Fibroblast of upper back skin (primary cell): ENCODE measurements around the gene PMAIP1.
"Not testable (repeated sequence)": the region's sequence is repeated elsewhere in the genome, so short reads cannot be mapped to it uniquely, and the experiment has no call there.

Source experiments
- DNase-seq: peaks from one replicate; pipeline ENCODE4 v3.0.0-alpha.2; 2013

The PMAIP1 gene

GRCh38 chr18:59899298-59900221 lies at the start of gene PMAIP1:
PMAIP1 (plus strand) TSS chr18:59899996; CDS start chr18:59900178, 182 bp downstream.
- peak; percentile 94 for DNase-seq

GRCh38 chr18:59851784-59852399 lies 47.9 kb upstream of the PMAIP1 start:
- DNase-seq: no peak

DNA sequence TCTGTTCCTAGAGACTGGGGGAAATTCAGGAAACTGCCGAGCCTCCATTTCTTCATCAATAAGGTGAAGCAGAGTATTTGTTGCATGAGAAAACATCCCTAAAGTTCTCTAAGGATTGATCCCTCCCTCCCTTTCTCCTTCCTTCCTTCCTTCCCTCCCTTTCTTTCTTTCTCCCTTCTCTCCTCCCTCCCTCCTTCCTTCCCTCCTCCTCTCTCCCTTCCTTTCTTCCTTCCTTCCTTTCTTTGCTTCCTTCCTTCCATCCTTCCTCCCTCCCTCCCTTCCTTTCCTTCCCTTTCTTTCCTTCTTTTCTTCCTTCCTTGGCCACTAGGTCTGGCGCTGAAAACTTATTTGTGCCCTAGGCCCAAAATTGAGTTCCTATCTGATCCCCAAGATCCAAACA lies 47.2 kb upstream of the PMAIP1 start:
- no peak for DNase-seq

GRCh38 chr18:59853380-59853779 lies 46.4 kb upstream of the PMAIP1 start:
- no peak for DNase-seq

DNA sequence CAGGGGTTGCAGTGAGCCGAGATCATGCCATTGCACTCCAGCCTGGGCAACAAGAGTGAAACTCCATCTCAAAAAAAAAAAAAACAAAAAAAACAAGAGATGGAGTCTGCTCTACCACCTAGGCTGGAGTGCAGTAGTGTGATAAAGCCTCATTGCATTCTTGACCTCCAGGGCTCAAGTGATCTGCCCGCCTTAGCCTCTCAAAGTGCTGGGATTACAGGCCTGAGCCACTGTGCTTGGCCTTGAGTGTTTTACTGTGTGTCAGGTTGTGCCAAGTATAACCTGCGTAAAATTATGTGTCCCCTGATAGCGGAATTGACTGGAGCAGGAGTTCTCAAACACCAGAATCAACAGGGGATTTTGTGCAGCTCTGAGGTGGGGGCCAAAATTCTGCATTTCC lies 45.8 kb upstream of the PMAIP1 start:
- DNase-seq: not testable (repeated sequence)

DNA sequence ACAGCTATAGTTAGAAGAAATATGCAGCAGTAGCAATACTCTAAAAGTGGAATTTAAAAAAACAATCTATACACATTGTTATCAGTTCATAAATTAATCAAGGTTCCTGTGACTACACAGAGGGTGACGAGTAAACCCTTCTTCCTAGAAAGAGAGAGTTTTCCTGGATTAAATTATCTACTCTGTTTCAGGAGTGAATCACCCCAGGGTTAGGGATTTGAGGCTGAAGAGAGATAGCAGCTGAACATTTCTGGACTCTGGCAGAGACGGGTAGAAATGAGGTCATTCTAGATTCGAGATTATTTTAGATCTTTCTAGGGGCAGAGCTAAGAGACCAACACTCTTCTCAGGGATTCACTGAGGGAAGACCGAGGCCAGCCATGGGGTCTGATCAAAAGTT lies 38.8 kb upstream of the PMAIP1 start:
- peak; percentile 21 for DNase-seq

DNA sequence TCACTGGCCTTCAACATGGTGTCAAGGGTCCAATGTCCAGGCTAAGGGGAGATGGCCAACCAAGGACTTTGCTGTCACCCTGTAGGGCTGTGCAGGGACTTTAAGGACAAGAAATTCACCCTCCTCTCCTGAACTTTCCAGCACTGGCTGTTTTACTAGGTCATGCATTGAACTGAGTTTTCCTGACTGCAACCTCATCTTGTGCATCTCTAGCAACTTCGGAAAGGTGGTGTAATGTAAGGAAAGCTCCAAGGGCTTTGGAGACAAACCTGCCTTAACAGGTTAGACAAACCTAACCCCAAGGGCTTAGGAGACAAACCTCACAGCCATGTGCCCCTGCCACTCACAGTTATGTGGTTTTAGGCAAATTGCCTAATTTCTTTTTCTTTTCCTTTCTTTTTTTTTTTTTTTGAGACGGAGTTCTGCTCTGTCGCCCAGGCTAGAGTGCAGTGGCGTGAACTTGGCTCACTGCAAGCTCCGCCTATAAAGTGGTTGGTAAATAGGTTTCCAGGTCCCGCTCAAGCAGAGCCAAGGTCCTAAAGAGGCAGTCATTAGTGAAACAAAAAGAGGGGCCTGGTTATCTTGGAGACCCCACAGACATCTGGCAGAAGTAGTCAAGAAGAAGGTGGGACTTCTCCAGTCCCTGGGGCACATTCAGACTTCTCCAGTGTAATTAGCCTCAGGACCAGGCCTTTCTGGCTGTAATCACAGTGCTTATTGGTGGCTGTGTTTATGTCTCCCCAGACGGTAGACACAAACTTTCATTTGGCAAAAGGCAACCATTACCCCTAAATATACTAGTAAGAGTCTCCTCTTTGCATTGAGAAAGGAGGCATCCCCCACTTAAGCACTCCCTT lies 37.6 kb upstream of the PMAIP1 start:
- no peak for DNase-seq

- no peak for DNase-seq
Observed at GRCh38 chr18:59865241-59865986, 34.4 kb upstream of the PMAIP1 start.

DNA sequence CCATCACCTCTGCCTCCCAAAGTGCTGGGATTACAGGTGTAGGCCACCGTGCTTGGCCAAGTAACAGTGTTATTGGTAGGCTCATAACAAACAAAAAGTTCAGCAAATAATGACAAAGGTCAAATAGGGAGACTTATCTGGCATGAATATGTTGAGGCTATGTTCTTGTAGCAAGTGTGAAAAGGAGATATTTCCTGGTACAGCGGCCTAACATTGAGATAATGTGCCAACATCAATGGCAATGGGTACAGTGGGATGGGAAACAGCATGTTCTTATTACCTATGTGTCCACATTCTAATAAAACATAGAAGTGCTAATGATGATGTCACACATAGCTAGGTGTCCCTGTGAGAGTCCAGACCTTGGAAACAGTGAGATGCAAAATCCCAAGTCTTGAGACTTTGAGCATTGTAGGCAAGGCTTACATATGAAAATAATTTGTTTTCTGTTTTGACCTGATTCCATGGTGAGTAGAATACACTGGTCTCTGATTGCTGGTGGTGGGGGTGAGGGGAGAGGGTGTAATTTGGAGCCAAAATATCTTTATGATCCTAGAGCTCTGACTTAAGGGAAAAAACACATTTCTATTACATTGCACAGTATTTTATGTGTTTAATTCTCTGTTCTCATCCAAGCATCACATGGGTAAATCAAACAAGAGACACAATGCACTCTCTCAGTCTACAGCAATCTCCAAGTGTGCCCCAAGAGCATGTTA lies 33.1 kb upstream of the PMAIP1 start:
- DNase-seq: no peak

DNA sequence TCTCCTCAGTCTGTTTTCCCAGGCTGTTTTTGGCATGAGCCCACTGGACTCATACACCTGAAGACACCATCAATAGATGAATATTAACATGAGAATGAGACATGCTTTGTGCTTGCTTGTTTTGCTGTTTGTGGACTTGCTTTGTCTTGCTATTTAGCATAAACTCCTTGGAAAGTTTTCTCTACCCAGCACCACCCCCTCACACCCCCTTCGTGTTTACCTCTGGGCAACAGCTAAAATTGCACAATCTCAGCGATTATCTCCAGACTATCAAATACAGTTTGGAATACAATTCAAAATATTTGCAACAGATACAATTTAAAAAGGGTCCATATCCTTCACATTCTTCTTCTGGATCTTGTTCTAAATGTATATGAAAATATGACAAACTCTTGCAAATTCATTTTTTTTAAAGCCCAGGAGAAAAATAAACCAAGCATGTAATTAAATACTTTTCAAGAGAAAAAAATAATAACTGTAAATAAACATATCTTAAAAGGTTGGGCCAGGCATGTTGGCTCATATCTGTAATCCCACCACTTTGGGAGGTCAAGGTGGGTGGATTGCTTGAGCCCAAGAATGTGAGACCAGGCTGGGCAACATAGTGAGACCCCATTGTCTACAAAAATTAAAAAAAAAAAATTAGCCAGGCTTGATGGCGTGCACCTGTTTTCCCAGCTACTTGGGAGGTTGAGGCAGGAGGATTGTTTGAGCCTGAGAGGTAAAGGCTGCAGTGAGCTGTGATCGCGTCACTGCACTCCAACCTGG lies 32.3 kb upstream of the PMAIP1 start:
- no peak for DNase-seq

DNA sequence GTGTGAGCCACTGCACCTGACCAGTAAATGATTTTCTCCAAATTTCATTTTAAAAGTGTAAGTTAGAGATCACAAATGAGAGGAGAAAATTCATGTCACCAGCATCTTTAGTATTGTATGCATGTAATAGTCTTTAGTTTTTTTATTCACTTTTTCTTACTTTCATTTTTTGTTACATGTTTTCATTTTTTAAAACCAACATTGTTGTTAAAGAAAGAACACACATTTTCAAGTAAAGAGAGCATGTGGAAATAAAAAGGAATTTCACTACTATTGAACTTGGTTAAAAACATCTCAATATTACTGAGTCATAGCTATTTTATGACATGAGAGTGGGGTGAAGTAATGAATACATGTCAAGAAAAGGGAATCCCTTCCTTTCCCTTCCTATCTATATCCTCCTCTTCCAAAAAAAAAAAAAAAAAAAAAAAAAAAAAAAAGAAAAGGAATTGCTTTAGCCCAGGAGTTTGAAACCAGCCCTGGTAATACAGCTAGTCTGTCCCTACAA lies 29.1 kb upstream of the PMAIP1 start:
- peak; percentile 56 for DNase-seq

DNA sequence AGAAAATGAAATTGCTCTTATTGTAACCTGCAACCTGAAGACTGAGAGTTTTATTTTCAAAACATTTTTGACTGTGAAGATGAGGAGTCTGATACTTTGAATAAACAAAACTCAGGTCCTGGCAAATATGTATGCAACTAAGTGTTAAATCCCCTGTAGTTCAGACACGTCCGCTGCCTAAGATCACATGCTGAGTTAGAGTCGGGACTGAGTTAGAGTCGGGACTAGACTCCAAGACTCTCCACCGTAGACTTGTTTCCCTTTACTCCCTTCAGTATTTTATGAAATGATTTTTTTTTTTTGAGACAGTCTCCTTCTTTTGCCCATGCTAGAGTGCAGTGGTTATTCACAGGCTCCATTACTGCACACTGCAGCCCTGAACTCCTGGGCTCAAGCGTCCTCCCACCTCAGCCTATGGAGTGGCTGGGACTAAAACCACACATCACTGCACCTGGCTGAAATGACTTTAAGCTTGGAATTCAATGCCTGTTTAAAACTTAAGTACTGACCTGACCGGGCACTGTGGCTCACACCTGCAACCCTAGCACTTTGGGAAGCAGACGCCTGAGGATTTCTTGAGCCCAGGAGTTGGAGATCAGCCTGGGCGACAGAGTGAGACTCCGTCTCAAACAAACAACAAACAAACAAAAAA lies 28.0 kb upstream of the PMAIP1 start:
- no peak for DNase-seq

DNA sequence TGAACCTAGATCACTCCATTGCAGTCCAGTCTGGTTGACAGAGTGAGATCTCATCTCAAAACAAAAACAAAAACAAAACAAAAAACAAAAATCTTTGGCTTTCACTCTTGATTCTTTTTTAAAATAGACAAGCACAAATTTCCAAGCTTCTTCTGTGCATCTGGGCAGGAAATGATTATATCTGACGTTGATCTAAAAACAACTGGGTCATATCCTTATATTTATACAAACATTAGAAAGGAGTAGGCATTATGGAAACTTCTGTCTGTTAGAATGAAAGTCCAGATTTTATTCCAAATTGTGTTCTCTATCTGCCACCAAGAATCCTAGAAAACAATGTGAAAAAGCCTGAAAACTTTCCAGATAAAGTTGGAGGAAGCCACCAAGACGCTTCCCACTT lies 26.2 kb upstream of the PMAIP1 start:
- no peak for DNase-seq

DNA sequence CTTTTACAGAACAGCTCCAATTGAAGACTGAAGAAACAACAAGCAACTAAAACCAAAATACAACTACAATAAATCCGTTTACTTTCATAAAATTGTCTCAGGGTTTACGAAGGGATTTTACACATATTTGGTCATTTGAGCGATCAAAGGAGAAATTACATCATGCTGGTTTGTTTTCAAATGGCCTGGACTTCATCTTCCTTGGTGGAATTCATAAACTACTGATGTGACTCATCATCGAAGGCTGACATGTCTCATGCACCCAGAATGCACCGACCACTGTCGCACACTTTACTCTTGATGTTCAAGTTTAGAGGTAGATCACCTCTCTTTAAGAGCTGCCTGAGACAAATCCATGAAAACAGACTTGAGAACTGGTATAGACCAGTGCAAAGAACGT lies 25.6 kb upstream of the PMAIP1 start:
- peak; percentile 87 for DNase-seq

DNA sequence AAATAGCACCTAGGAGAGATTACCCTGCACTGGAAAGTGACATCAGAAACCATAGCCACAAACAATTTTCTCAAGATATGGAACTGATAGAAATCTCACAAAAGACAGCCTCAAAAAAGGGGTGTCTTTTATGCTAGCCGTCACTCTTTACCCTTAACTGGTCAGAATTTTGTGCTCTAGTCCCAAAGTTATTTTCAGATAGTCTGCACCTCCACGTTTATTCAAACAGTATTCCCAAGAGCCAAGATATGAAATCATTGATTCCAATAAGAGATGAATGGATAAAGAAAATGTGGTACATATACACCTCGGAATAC lies 23.5 kb upstream of the PMAIP1 start:
- DNase-seq: no peak

DNA sequence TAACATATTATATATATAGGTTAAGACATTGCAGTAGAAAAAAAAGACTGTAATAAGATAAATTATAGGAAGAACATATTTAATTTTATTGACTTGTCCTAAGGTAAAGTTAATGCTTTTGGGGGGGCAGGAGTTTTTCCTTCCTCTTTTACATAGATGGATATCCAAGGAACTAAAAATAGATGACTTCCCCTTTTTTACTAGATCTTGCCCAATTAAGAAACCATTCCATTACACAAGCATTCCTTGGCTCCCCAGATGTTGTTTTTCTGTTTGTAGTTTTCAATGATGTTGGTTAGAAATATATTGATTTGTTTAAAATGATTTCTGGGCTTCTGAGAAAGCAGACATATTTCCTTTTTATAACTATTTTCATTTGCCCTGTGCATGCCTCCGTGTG lies 22.4 kb upstream of the PMAIP1 start:
- DNase-seq: no peak

DNA sequence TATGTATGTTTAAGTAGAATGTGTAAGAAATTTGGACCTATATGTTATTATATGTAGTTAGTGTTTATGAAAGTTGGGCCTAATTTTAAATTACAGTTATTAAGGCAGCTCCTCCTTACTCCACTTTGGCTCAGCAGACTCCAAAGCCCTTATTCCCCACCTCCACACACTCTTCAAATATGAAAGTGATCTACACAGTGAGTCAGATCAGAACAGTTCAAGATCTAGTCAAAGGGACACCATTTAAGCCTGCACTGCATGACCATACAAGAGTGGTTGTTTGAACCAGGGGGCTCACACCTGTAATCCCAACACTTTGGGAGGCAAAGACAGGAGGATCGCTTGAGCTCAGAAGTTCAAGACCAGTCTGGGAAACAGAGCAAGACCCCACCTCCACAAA lies 21.2 kb upstream of the PMAIP1 start:
- no peak for DNase-seq

DNA sequence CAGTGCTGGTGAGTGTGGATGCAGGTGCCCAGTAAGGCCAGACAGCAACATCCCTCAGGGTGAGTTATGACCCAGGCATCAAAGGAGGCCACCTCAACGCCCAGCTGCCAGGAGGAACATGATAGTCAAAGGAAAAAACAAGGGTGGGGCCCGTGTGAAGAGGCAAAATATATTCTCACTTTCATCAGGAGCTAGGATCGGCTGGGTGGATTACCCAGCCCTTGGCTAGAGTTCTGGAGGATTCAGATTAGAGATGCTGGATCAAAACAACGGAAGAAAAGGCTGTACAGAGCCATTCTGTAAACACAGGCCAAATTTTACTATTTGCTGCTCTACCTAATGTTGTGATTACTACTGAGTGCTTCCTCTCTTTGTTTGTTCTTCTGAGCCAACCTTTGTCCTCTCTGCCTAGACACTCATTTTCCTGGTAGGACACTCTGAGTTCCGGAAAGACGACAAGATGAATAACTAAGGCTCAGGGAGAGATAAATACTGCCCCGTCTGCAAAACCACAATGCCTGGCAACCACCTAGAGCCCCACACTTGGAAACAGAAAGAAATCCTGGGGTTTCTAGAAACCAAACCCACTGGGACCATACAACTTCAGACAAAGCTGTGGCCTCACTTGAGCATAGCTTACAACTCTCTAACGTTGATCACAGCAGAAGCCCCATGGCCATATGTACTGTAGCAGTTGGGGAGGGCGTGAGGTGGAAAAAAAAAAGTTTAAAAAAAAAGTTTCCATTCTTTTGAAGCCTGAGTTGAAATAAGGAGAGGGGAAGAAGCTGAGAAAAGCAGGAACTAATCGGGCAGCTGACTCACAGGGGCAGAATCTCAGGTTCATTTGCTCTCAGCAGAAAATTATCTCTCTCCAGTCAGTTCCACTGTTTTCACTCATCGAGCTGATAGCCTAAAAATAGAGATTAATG lies 17.8 kb upstream of the PMAIP1 start:
- DNase-seq: peak; percentile 72

GRCh38 chr18:59884351-59884750 lies 15.4 kb upstream of the PMAIP1 start:
- peak; percentile 47 for DNase-seq
